Endothelial cell of umbilical vein (primary cell): ENCODE measurements around the gene DRD4.

Experiments
- CTCF ChIP-seq, 2 donors: IDR thresholded peaks; 1 replicate in 1 of 2; 2 replicates in 1 of 2; pipeline ENCODE4 v1.5.1; 2011; ENCODE audit warnings: low read length in 2 of 2, mild to moderate bottlenecking in 2 of 2, moderate library complexity in 2 of 2, control low read depth in 1 of 2, inconsistent platforms in 1 of 2, low read depth in 1 of 2; ENCODE audit not compliant: insufficient read depth in 1 of 2; ENCODE audit errors: extremely low read depth in 1 of 2
- EZH2 ChIP-seq: IDR thresholded peaks from 2 replicates; pipeline ENCODE4 v1.6.1; 2012; ENCODE audit warnings: borderline replicate concordance, low read depth, mild to moderate bottlenecking, moderate library complexity, low read length, inconsistent platforms; ENCODE audit not compliant: severe bottlenecking
- FOS ChIP-seq: IDR thresholded peaks from 2 replicates; pipeline ENCODE4 v1.6.1; 2011; ENCODE audit warnings: mild to moderate bottlenecking, low read length, moderate library complexity, borderline replicate concordance; ENCODE audit not compliant: insufficient read depth
- GATA2 ChIP-seq: IDR thresholded peaks from 2 replicates; pipeline ENCODE4 v1.7.0; 2011; ENCODE audit warnings: low read depth, mild to moderate bottlenecking, moderate library complexity, mixed read lengths, low read length; ENCODE audit not compliant: insufficient read length, insufficient read depth
- JUN ChIP-seq: IDR thresholded peaks from 2 replicates; pipeline ENCODE4 v1.6.1; 2011; ENCODE audit warnings: borderline replicate concordance, low read depth; ENCODE audit not compliant: insufficient read length, insufficient read depth
- MAX ChIP-seq: IDR thresholded peaks from 2 replicates; pipeline ENCODE4 v1.6.1; 2011; ENCODE audit not compliant: insufficient read depth, insufficient read length
- MYC ChIP-seq: IDR thresholded peaks from one replicate; pipeline ENCODE4 v1.6.1; 2011; ENCODE audit warnings: mild to moderate bottlenecking, low read depth, low read length
- POLR2A ChIP-seq: IDR thresholded peaks from 2 replicates; pipeline ENCODE4 v1.6.1; 2012; ENCODE audit warnings: low read depth, mild to moderate bottlenecking, control low read depth, low read length
- POLR2AphosphoS5 ChIP-seq: IDR thresholded peaks from 2 replicates; pipeline ENCODE4 v1.6.1; 2012; ENCODE audit warnings: low read depth, mild to moderate bottlenecking, control low read depth, low read length, moderate library complexity; ENCODE audit not compliant: insufficient read depth

GRCh38 chr11:607020-607780 lies 29.9 kb upstream of the DRD4 start:
- TF ChIP-seq CTCF (IDR thresholded peaks at IDR 0.05; ENCODE audit: extremely low read depth in 1 of 2, insufficient read depth in 1 of 2, low read depth in 1 of 2, low read length in 2 of 2) = no peak
- TF ChIP-seq POLR2A = no peak
- no peak for TF ChIP-seq MAX
- TF ChIP-seq JUN = no peak
- no peak for TF ChIP-seq POLR2AphosphoS5
- TF ChIP-seq EZH2 = no peak
- TF ChIP-seq FOS = no peak
- TF ChIP-seq MYC = no peak
- no peak for TF ChIP-seq GATA2
